NT2/D1 (cell line): ENCODE results near the gene MACF1.
"Not testable (repeated sequence)": the region's sequence is repeated elsewhere in the genome, so short reads cannot be mapped to it uniquely, and the experiment has no call there.

Experiments used
- DNase-seq: peaks from one replicate; pipeline ENCODE4 v3.0.0-alpha.2; 2011; ENCODE audit warnings: low read depth, low spot score
- H3K27me3 ChIP-seq: 2 replicates; pipeline ENCODE4 v1.6.0; 2011; ENCODE audit warnings: mild to moderate bottlenecking; ENCODE audit not compliant: insufficient read length, insufficient read depth
- H3K36me3 ChIP-seq: 2 replicates; pipeline ENCODE4 v1.6.1; 2011; ENCODE audit warnings: mild to moderate bottlenecking, low read length, mixed read lengths; ENCODE audit not compliant: insufficient read depth, insufficient read length
- H3K4me1 ChIP-seq: 2 replicates; pipeline ENCODE4 v1.5.1; 2011; ENCODE audit not compliant: insufficient read depth, insufficient read length
- H3K4me3 ChIP-seq: 2 replicates; pipeline ENCODE4 v1.5.1; 2011; ENCODE audit warnings: low read depth; ENCODE audit not compliant: insufficient read length
- H3K9ac ChIP-seq: 2 replicates; pipeline ENCODE4 v1.6.0; 2011; ENCODE audit warnings: low read depth; ENCODE audit not compliant: insufficient read length
- H3K9me3 ChIP-seq: 2 replicates; pipeline ENCODE4 v1.5.1; 2011; ENCODE audit warnings: mild to moderate bottlenecking, low read length; ENCODE audit not compliant: insufficient read depth
- SUZ12 ChIP-seq: IDR thresholded peaks from 2 replicates; pipeline ENCODE4 v1.6.1; 2011; ENCODE audit not compliant: insufficient read length, insufficient read depth; ENCODE audit errors: extremely low read depth
- YY1 ChIP-seq: IDR thresholded peaks from 2 replicates; pipeline ENCODE4 v1.6.1; 2011; ENCODE audit not compliant: insufficient read length, insufficient read depth
- ZNF274 ChIP-seq: IDR thresholded peaks from 2 replicates; pipeline ENCODE4 v1.6.1; 2011; ENCODE audit warnings: mild to moderate bottlenecking, low read depth, low read length

MACF1 gene

GRCh38 chr1:39499668-39500067 lies 295.2 kb downstream of the MACF1 start:
- Histone ChIP-seq H3K27me3 (peaks cover 27% of the 10 kb centered on the region), H3K9ac (no peak overlapping the region), H3K4me3 (no peak overlapping the region), H3K9me3 (no peaks in the 10 kb centered on the region), H3K4me1 (no peaks in the 10 kb centered on the region), H3K36me3 (no peaks in the 10 kb centered on the region)
- no peak for DNase-seq
- TF ChIP-seq SUZ12 (no peak), ZNF274 (no peak)

- Histone ChIP-seq H3K9me3 (no peaks in the 10 kb centered on the region), H3K27me3 (peaks cover 26% of the 10 kb centered on the region), H3K9ac (no peak overlapping the region), H3K4me3 (no peak overlapping the region), H3K36me3 (no peaks in the 10 kb centered on the region), H3K4me1 (no peaks in the 10 kb centered on the region)
- no peak for DNase-seq
- TF ChIP-seq SUZ12: no peak
- no peak for TF ChIP-seq ZNF274
- TF ChIP-seq YY1: no peak
Observed at GRCh38 chr1:39500862-39501389, 296.4 kb downstream of the MACF1 start.

- TF ChIP-seq YY1 (no peak), SUZ12 (no peak), ZNF274 (no peak)
- Histone ChIP-seq H3K4me3 (no peak overlapping the region), H3K9ac (no peak overlapping the region), H3K36me3 (no peaks in the 10 kb centered on the region), H3K27me3 (peaks cover 22% of the 10 kb centered on the region), H3K4me1 (no peaks in the 10 kb centered on the region), H3K9me3 (no peaks in the 10 kb centered on the region)
- no peak for DNase-seq
Observed at GRCh38 chr1:39501666-39502065, 297.2 kb downstream of the MACF1 start.

- peaks cover 10% of the 10 kb centered on the region for H3K4me1 ChIP-seq
- H3K36me3 ChIP-seq, H3K9ac ChIP-seq, DNase-seq, H3K4me3 ChIP-seq, H3K9me3 ChIP-seq: not testable (repeated sequence)
- H3K27me3 ChIP-seq: peaks cover 31% of the 10 kb centered on the region
Observed at GRCh38 chr1:39504436-39504835, 299.9 kb downstream of the MACF1 start.

- no peaks in the 10 kb centered on the region for H3K9me3 ChIP-seq
Observed at GRCh38 chr1:39505289-39505688, 300.8 kb downstream of the MACF1 start.

GRCh38 chr1:39507230-39507928 lies 302.9 kb downstream of the MACF1 start:
- Histone ChIP-seq H3K36me3 (no peaks in the 10 kb centered on the region), H3K4me3 (no peak overlapping the region), H3K9ac (no peak overlapping the region), H3K27me3 (peaks cover 21% of the 10 kb centered on the region), H3K9me3 (no peaks in the 10 kb centered on the region), H3K4me1 (peaks cover 10% of the 10 kb centered on the region)
- TF ChIP-seq ZNF274 (no peak), YY1 (no peak), SUZ12 (no peak)
- DNase-seq: peak; percentile 36

More at GRCh38 chr1:39505289-39505688, 300.8 kb downstream of the MACF1 start:
- no peak overlapping the region for H3K9ac ChIP-seq
- peaks cover 22% of the 10 kb centered on the region for H3K27me3 ChIP-seq
- H3K36me3 ChIP-seq: no peaks in the 10 kb centered on the region
- H3K4me3 ChIP-seq: no peak overlapping the region
- H3K4me1 ChIP-seq: peaks cover 10% of the 10 kb centered on the region
- DNase-seq: no peak
- TF ChIP-seq SUZ12 (no peak), ZNF274 (no peak), YY1 (no peak)

GRCh38 chr1:39508266-39508665 lies 303.8 kb downstream of the MACF1 start:
- no peaks in the 10 kb centered on the region for H3K9me3 ChIP-seq
- H3K36me3 ChIP-seq: no peaks in the 10 kb centered on the region
- H3K4me3 ChIP-seq: no peak overlapping the region
- DNase-seq: no peak
- peaks cover 21% of the 10 kb centered on the region for H3K27me3 ChIP-seq
- peaks cover 10% of the 10 kb centered on the region for H3K4me1 ChIP-seq
- no peak for TF ChIP-seq YY1
- no peak for TF ChIP-seq ZNF274
- TF ChIP-seq SUZ12: no peak
- no peak overlapping the region for H3K9ac ChIP-seq
